ENCODE data around the gene HIRA. TPM values are rescaled to one million over a fixed set of nuclear protein-coding genes. Genes with fewer than 3 reads are reported as not detected.

Gene HIRA
- polyA plus RNA-seq, 3 donors = 1.8 to 20.7 (median 2.6) TPM

DNA sequence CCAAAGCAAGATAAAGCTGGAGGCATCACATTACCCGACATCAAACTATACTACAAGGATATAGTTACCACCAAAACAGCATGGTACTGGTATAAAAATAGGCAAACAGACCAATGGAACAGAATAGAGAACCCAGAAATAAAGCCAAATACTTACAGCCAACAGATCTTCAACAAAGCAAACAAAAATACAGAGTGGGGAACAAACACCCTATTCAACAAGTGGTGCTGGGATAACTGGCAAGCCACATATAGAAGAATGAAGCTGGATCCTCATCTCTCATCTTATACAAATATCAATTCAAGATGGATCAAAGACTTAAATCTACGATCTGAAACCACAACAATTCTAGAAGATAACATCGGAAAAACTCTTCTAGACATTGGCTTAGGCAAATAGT, 90.0 kb downstream of the HIRA start:
- no peak overlapping the region for H3K27ac ChIP-seq (ENCODE audit: low read depth in 1 of 2, low read length in 2 of 2)
- peaks cover 22 to 39% of the 10 kb centered on the region in 2 donors for H3K9me3 ChIP-seq (replicated peaks in 1 of 2; ENCODE audit: control insufficient read depth in 1 of 2, insufficient read depth in 1 of 2, low read length in 2 of 2)
- H3K4me3 ChIP-seq (replicated peaks in 1 of 3; ENCODE audit: low read depth in 2 of 3, low read length in 3 of 3) = no peak overlapping the region
- no peak for DNase-seq
- H3K4me1 ChIP-seq (ENCODE audit: control insufficient read depth in 1 of 2, insufficient read depth in 2 of 2, low read length in 2 of 2) = no peaks in the 10 kb centered on the region
- H2AFZ ChIP-seq (ENCODE audit: insufficient read depth, low read depth, low read length, poor library complexity, severe bottlenecking) = no peak overlapping the region
- Mint-ChIP-seq H3K4me1 (no peaks in the 10 kb centered on the region), H3K27me3 (ENCODE audit: low read depth in 3 of 3) (peaks cover 0 to 4% (median 0%) of the 10 kb centered on the region in 3 donors), H3K9me3 (peaks cover 35 to 54% (median 49%) of the 10 kb centered on the region in 7 donors), H3K36me3 (peaks cover 93 to 96% of the 10 kb centered on the region in 2 donors), H3K27ac (no peak overlapping the region), H3K4me3 (no peak overlapping the region)
- H4K20me1 ChIP-seq (ENCODE audit: insufficient read depth, low read length) = peaks cover 4% of the 10 kb centered on the region
- peaks cover 73 to 99% of the 10 kb centered on the region in 2 donors for H3K36me3 ChIP-seq (replicated peaks in 1 of 2; ENCODE audit: control insufficient read depth in 1 of 2, insufficient read depth in 2 of 2, low read length in 2 of 2)
- H3K27me3 ChIP-seq (ENCODE audit: control insufficient read depth in 2 of 2, insufficient read depth in 2 of 2, low read length in 2 of 2) = no peaks in the 10 kb centered on the region
- H3K79me2 ChIP-seq (ENCODE audit: insufficient read depth, low read length) = no peaks in the 10 kb centered on the region
- 100% methylated on average over 2 of the region's 3 CpGs for WGBS (ENCODE audit: insufficient coverage)
- no peak overlapping the region for H3K9ac ChIP-seq (ENCODE audit: insufficient read depth, low read length, poor library complexity, severe bottlenecking)
- intact Hi-C loops (cut with micrococcal nuclease) = no loop called here
- TF ChIP-seq, protein P1, sequence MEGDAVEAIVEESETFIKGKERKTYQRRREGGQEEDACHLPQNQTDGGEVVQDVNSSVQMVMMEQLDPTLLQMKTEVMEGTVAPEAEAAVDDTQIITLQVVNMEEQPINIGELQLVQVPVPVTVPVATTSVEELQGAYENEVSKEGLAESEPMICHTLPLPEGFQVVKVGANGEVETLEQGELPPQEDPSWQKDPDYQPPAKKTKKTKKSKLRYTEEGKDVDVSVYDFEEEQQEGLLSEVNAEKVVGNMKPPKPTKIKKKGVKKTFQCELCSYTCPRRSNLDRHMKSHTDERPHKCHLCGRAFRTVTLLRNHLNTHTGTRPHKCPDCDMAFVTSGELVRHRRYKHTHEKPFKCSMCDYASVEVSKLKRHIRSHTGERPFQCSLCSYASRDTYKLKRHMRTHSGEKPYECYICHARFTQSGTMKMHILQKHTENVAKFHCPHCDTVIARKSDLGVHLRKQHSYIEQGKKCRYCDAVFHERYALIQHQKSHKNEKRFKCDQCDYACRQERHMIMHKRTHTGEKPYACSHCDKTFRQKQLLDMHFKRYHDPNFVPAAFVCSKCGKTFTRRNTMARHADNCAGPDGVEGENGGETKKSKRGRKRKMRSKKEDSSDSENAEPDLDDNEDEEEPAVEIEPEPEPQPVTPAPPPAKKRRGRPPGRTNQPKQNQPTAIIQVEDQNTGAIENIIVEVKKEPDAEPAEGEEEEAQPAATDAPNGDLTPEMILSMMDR (IDR thresholded peaks at IDR 0.05) = no peak
- H3K4me2 ChIP-seq (replicated peaks; ENCODE audit: extremely low read depth, low read length, poor library complexity, severe bottlenecking) = no peak overlapping the region

DNA sequence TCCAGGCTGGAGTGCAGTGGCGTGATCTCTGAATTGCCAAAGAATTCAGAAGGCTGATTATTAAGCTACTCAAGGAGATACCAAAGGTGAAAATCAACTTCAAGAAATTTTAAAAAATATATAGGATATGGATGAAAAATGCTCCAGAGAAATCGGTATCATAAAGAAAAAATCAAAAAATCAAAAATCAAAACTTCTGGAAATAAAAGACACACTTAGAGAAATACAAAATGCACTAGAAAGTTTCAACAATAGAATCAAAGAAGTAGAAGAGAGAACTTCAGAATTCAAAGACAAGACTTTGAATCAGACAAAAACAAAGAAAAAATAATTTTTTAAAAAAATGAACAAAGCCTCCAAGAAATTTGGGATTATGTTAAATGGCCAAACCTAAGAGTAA, 94.4 kb downstream of the HIRA start:
- H3K9me3 ChIP-seq (replicated peaks in 1 of 2; ENCODE audit: control insufficient read depth in 1 of 2, insufficient read depth in 1 of 2, low read length in 2 of 2) = peaks cover 40 to 70% of the 10 kb centered on the region in 2 donors
- H3K36me3 Mint-ChIP-seq = peaks cover 90 to 98% of the 10 kb centered on the region in 2 donors

More for the DNA sequence above, 94.4 kb downstream of the HIRA start:
- H3K36me3 ChIP-seq (replicated peaks in 1 of 2; ENCODE audit: control insufficient read depth in 1 of 2, insufficient read depth in 2 of 2, low read length in 2 of 2) = peaks cover 79 to 96% of the 10 kb centered on the region in 2 donors
- H3K4me1 Mint-ChIP-seq = no peaks in the 10 kb centered on the region
- no peak overlapping the region for H3K27ac Mint-ChIP-seq
- H3K27me3 Mint-ChIP-seq (ENCODE audit: low read depth in 3 of 3) = no peaks in the 10 kb centered on the region
- no peak overlapping the region for H3K27ac ChIP-seq (ENCODE audit: low read depth in 1 of 2, low read length in 2 of 2)
- TF ChIP-seq, protein P1 (IDR thresholded peaks at IDR 0.05) = no peak
- H2AFZ ChIP-seq (ENCODE audit: insufficient read depth, low read depth, low read length, poor library complexity, severe bottlenecking) = no peak overlapping the region
- H3K9me3 Mint-ChIP-seq = peaks cover 52 to 74% (median 71%) of the 10 kb centered on the region in 7 donors
- intact Hi-C loops (cut with micrococcal nuclease) = no loop called here
- H3K4me1 ChIP-seq (ENCODE audit: control insufficient read depth in 1 of 2, insufficient read depth in 2 of 2, low read length in 2 of 2) = no peaks in the 10 kb centered on the region
- no peak overlapping the region for H3K4me3 Mint-ChIP-seq
- H3K9ac ChIP-seq (ENCODE audit: insufficient read depth, low read length, poor library complexity, severe bottlenecking) = no peak overlapping the region
- DNase-seq = no peak
- H3K4me3 ChIP-seq (replicated peaks in 1 of 3; ENCODE audit: low read depth in 2 of 3, low read length in 3 of 3) = no peak overlapping the region
- no peak overlapping the region for H3K4me2 ChIP-seq (replicated peaks; ENCODE audit: extremely low read depth, low read length, poor library complexity, severe bottlenecking)
- no peaks in the 10 kb centered on the region for H3K79me2 ChIP-seq (ENCODE audit: insufficient read depth, low read length)
- H3K27me3 ChIP-seq (ENCODE audit: control insufficient read depth in 2 of 2, insufficient read depth in 2 of 2, low read length in 2 of 2) = no peaks in the 10 kb centered on the region
- H4K20me1 ChIP-seq (ENCODE audit: insufficient read depth, low read length) = no peaks in the 10 kb centered on the region
- WGBS (ENCODE audit: insufficient coverage) = no CpG with 5 or more reads among the region's 2 CpGs
